ENCODE measurements around the gene TAS2R50.

- no peak for TF ChIP-seq POLR2A (IDR thresholded peaks at IDR 0.05)
- no peak for TF ChIP-seq CTCF (IDR thresholded peaks at IDR 0.05)
Measured at GRCh38 chr12:11031307-11031706, 44.6 kb upstream of the TAS2R50 start, which contains the start of gene TAS2R31.
